B cell (primary cell): ENCODE data around the gene BAZ1B.

Source experiments
- CTCF ChIP-seq: fragments of 200-600 bp; IDR thresholded peaks from one replicate; pipeline ENCODE4 v1.8.0; 2022; ENCODE audit warnings: antibody characterized with exemption, mild to moderate bottlenecking
- EZH2 ChIP-seq: IDR thresholded peaks from 2 replicates; pipeline ENCODE4 v1.6.1; 2012; ENCODE audit warnings: borderline replicate concordance, low read depth, mild to moderate bottlenecking, moderate library complexity, low read length; ENCODE audit not compliant: insufficient read depth, poor library complexity, severe bottlenecking

- no peak for TF ChIP-seq EZH2
- no peak for TF ChIP-seq CTCF
These were observed 18.1 kb downstream of the BAZ1B start for GRCh38 chr7:73504017-73504416.
